Activated T-helper 1 cell treated with Interleukin-2 at 50 U/mL for 16 hours (primary cell): ENCODE data around the gene OLA1.
"Not testable (repeated sequence)": the region's sequence is repeated elsewhere in the genome, so short reads cannot be mapped to it uniquely, and the experiment has no call there.

Experiments
- DNase-seq: peaks from one replicate; pipeline ENCODE4 v3.0.0-alpha.2; 2020; ENCODE audit warnings: low read depth

Gene OLA1

DNA sequence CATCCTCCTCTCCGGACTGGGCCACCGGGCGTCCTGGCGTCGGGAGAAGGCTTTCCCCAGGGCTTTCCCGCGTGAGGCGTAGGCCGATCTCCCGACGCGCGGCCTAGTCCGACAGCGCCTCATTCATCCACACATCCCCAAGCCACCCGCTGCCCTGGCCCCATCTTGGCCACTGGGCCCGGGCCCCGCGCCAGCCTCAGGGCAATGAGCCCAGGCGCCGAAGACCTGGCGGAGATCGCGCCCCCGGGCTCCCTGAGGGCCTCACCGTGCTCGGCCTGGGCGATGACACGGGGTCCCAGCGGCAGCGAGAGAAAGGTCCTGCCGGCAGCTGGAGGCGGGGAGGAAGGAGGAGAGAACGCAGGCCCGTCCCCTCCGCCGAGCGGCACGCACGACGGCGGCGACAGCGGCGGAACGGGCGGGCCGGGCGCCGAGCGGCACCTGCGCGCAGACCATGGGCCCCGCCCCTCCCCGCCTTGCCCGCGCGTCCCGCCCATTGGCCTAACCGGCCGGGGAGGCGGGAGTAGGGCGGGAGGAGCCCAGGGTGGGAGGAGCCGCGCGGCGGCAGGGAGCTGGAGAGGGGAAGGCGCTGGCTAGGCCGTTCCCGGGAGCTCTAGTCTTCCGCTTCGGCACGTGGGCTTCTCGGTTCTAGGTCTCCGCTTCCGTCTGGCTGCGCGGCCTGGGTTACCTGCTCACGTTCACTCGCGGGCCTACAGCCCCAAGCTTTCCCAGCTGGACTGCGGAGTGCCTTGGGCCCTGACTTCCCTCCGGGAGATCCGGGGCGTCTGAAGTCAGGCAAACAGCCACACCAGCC lies at the start of gene OLA1:
OLA1 (minus strand) TSS at position 346 of the 811 bp plus-strand sequence. CDS start 1,717 bp downstream, outside the sequence.
- DNase-seq = peak; percentile 95

GRCh38 chr2:174292908-174293307 lies 44.6 kb upstream of the OLA1 start:
- DNase-seq = no peak

DNA sequence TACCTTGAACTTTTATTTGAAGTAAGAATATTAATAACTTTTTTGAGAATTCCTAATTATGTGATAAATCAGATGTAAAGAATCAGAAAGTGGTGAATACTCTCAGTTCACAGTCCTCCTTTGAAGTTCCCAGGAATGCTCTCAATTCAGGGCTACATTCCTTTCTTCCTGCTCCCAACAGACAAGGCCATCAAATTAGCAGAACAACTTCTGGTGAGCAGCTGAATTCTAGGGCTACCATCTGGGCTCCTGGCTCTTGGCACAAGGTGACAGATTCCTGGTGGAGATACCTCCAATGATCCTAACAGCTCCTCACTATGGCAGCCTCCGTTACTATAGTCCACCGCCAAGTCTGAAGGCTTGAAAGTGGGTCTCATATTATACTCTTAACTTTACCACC lies 37.8 kb upstream of the OLA1 start:
- no peak for DNase-seq

GRCh38 chr2:174282441-174282840 lies 34.1 kb upstream of the OLA1 start:
- no peak for DNase-seq

DNA sequence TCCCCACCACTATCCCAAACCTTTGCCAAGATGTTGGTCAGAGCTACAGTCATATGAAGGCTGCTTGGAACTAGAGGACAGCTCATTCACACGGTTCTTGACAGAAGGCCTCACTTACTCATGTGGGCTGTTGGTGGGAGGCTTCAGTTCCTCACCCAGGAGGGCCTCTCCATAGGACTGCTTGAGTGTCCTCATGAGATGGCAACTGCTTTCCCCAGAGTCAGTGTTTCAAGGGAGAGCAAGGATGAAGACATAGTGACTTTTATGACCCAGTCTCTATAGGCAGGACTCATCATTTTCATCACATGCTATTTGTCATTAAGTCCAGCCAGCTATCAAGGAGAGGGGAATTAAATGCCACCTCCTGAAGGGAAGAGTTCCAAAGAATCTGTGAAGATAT lies 33.4 kb upstream of the OLA1 start:
- DNase-seq = no peak

DNA sequence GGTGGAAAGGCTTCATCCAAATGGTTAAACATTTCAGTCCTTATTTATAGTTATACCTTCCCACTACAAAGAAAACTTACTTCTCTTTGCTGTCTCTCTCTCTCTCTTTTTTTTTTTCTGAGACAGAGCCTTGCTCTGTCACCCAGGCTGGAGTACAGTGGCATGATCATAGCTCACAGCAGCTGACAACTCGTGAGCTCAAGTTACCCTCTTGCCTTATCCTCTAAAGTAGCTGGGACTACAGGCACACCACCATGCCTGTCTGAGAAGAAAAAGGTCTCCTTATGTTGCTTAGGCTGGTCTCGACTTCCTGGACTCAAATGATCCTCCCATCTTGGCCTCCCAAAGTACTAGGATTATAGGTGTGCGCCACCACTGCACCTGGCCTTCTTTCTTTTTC lies 32.3 kb upstream of the OLA1 start:
- no peak for DNase-seq

DNA sequence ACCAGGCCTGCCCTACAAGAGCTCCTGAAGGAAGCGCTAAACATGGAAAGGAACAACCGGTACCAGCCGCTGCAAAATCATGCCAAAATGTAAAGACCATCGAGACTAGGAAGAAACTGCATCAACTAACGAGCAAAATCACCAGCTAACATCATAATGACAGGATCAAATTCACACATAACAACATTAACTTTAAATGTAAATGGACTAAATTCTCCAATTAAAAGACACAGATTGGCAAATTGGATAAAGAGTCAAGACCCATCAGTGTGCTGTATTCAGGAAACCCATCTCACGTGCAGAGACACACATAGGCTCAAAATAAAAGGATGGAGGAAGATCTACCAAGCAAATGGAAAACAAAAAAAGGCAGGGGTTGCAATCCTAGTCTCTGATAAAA lies 21.9 kb upstream of the OLA1 start:
- DNase-seq = not testable (repeated sequence)

DNA sequence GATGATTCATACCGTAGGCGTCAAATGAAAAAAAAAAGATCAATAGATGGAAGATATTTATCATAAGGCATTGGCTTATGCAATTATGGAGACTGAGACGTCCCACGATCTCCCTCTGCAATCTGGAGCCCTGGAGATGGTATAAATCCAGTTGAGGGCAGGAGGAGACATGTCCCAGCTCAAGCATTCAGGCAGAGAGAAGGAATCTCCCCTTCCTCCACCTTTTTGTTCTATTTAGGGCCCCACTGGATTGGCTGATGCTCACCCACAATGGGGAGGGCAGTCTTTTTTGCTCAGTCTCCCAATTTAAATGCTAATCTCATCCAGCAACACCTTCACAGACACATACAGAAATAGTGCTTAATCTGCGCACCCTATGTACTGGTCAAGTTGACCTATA lies 18.0 kb upstream of the OLA1 start:
- DNase-seq = no peak

DNA sequence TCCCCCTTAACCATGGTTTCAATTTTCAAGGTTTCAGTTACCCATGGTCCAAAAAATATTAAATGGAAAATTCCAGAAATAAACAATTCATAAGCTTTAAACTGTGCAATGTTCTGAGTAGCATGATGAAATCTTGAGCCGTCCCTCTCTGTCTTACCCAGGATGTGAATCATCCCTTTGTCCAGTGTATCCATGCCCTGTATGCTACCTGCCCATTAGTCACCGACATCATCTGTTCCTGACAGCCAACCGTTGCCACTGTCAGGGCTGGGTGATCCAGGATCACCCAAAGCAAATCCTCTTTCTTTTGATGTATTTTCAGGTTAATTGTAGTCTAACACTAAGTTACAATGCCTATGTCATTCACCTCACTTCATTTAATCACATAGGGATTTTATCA lies 15.7 kb upstream of the OLA1 start:
- DNase-seq = no peak

- no peak for DNase-seq
Measured at GRCh38 chr2:174259981-174260380, 11.6 kb upstream of the OLA1 start.

DNA sequence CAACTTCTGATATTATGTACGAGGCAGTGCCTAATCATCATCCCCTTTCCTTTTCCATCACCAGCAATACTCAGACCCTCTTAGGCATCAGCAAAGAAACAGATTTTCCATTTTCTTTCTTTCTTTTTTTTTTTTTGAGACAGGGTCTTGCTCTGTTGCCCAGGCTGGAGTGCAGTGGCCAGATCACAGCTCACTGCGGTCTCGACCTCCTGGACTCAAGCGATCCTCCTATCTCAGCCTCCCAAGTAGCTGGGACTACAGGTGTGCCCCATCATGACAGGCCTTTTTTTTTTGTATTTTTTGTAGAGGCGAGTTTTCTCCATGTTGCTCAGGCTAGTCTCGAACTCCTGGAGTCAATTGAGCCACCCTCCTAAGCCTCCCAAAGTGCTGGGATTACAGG lies 5.9 kb upstream of the OLA1 start:
- DNase-seq = no peak

- no peak for DNase-seq
Measured at GRCh38 chr2:174248998-174249592, 763 bp upstream of the OLA1 start.

DNA sequence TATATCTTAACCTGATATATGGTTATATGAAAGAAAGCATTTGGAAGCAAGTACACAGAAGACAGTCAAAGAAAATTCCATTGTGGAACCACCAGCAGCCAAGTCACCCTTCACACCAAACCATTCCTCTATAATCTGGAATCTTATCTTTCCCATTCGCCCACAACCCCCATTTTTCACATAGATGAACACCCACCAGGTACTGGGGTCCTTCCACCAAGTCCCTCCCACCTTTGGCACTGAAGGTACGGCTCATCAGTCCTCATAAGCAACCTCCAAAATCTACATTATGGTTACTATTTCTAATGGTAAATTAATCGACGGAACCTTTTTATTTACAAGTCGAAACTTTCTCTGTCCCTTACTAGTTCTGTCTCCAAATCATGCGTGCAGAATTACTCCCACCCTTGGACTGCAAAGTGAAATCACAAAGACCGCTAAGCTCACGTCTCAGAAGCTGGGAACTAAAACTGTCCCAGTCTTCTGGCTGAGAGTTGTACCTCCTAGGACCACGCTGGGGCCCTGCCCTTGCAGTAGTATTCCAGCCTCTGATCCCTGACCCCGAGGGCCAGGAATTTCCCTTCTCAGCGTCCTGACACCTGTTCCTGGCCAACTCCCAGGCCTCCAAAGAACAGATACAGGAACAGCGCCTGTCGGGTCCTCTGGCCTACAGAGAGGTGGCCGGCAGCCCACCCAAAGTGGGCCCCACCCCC lies 702 bp downstream of the OLA1 start:
- DNase-seq = no peak

DNA sequence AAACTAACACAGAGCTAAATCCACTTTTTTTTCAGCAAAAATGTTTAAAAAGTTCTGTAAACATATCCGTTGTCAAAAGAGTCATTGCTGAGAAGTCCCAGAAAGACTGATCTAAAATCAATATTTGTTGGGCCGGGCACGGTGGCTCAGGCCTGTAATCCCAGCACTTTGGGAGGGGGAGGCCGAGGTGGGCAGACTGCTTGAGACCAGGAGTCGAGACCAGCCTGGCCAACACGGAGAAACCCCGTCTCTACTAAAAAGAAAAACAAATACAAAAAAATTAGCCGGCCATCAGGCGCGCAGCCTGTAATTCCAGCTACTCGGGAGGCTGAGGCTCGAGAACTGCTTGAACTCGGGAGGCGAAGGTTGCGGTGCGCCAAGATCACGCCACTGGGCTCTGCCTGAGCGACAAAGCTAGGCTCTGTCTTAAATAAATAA lies 1.4 kb downstream of the OLA1 start:
- no peak for DNase-seq

- DNase-seq = not testable (repeated sequence)
Measured at GRCh38 chr2:174245628-174246027, 2.7 kb downstream of the OLA1 start.

- no peak for DNase-seq
Measured at GRCh38 chr2:174245065-174245464, 3.3 kb downstream of the OLA1 start.

- no peak for DNase-seq
Measured at GRCh38 chr2:174243812-174244211, 4.5 kb downstream of the OLA1 start.

GRCh38 chr2:174240097-174240496 lies 8.2 kb downstream of the OLA1 start:
- no peak for DNase-seq

GRCh38 chr2:174236429-174236828 lies 11.9 kb downstream of the OLA1 start:
- no peak for DNase-seq

- DNase-seq = no peak
Measured at GRCh38 chr2:174235680-174236079, 12.7 kb downstream of the OLA1 start.

DNA sequence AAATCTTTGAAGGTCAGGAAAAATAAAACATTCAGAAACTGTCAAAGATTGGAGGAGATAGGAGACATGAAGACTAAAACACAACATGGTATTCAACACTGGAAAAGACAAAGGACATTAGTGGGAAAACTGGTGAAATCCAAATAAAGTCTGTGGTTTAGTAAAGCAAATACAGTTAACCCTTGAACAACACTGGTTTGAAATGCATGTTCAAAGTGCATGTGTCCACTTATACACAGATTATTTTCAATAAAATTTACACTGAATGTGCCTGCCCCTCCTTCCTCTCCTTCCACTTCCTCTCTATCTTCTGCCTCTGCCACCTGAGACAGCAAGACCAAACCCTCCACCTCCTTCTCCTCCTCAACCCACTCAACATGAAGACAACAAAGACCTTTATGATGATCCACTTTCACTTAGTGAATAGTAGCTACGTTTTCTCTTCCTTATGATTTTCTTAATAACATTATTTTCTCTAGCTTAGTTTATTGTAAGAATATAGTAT lies 14.5 kb downstream of the OLA1 start:
- no peak for DNase-seq

DNA sequence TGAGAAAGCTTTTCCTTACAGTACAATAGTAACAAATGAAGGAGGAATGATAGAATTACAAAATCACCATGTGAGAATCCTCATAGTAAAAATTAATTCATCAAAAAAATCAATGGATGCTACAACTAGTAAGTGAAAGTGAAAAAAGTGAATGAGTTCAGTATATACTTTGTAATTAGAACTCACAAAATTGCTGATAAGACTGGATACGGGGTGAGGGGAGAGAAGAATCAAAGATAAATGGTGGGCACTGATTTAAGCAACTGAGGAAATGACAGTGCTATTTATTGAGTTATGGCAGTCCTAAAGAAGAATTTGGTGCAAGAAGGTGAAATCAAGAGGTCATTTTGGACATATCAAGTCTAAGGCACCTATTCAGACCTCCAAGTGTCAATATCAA lies 20.6 kb downstream of the OLA1 start:
- DNase-seq = no peak
